ENCODE measurements around the gene DHRS7B.
"Not testable (repeated sequence)": the region's sequence is repeated elsewhere in the genome, so short reads cannot be mapped to it uniquely, and the experiment has no call there.

DHRS7B gene

GRCh38 chr17:21096874-21097273 lies 29.9 kb upstream of the DHRS7B start:
- DNase-seq (ENCODE audit: extremely low read depth, low read depth): no peak
- H3K4me3 ChIP-seq (replicated peaks; ENCODE audit: low read depth, low read length): no peak overlapping the region
- no peak for TF ChIP-seq CTCF (IDR thresholded peaks at IDR 0.05; ENCODE audit: low read depth, low read length, missing control alignments)

- TF ChIP-seq CTCF (IDR thresholded peaks at IDR 0.05; ENCODE audit: low read depth, low read length, missing control alignments): no peak
- peak; percentile 55 for DNase-seq (ENCODE audit: extremely low read depth, low read depth)
- H3K4me3 ChIP-seq (replicated peaks; ENCODE audit: low read depth, low read length): peak overlapping the region; percentile 56
These were observed 27.7 kb upstream of the DHRS7B start for GRCh38 chr17:21098934-21099689.

DNA sequence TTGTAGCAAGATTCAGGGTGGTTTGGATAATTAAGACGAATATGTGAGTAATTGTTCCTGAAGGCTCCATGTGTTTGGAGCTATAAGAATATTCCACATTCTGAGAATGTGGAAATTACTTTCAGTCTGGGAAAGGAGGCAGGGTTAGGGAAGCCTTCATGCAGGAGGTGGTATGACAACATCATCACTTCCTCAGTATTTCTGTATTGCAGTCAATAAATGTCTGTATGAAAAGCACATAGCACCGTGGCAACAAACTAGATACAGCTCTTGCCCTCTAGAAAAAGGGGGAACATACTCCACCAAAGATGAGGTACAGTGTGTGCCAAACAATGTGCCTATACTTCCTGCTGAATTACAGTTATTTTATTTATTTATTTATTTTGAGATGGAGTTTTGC lies 26.1 kb upstream of the DHRS7B start:
- H3K4me3 ChIP-seq (replicated peaks; ENCODE audit: low read depth, low read length): no peak overlapping the region
- TF ChIP-seq CTCF (IDR thresholded peaks at IDR 0.05; ENCODE audit: low read depth, low read length, missing control alignments): no peak
- DNase-seq (ENCODE audit: extremely low read depth, low read depth): no peak

GRCh38 chr17:21104608-21105007 lies 22.2 kb upstream of the DHRS7B start:
- DNase-seq (ENCODE audit: extremely low read depth, low read depth): no peak
- TF ChIP-seq CTCF (IDR thresholded peaks at IDR 0.05; ENCODE audit: low read depth, low read length, missing control alignments): no peak
- no peak overlapping the region for H3K4me3 ChIP-seq (replicated peaks; ENCODE audit: low read depth, low read length)

- no peak for DNase-seq (ENCODE audit: extremely low read depth, low read depth)
- no peak overlapping the region for H3K4me3 ChIP-seq (replicated peaks; ENCODE audit: low read depth, low read length)
- no peak for TF ChIP-seq CTCF (IDR thresholded peaks at IDR 0.05; ENCODE audit: low read depth, low read length, missing control alignments)
These were observed 21.5 kb upstream of the DHRS7B start for GRCh38 chr17:21105064-21105894.

GRCh38 chr17:21106316-21106715 lies 20.4 kb upstream of the DHRS7B start:
- no peak for DNase-seq (ENCODE audit: extremely low read depth, low read depth)
- no peak overlapping the region for H3K4me3 ChIP-seq (replicated peaks; ENCODE audit: low read depth, low read length)
- TF ChIP-seq CTCF (IDR thresholded peaks at IDR 0.05; ENCODE audit: low read depth, low read length, missing control alignments): no peak

DNA sequence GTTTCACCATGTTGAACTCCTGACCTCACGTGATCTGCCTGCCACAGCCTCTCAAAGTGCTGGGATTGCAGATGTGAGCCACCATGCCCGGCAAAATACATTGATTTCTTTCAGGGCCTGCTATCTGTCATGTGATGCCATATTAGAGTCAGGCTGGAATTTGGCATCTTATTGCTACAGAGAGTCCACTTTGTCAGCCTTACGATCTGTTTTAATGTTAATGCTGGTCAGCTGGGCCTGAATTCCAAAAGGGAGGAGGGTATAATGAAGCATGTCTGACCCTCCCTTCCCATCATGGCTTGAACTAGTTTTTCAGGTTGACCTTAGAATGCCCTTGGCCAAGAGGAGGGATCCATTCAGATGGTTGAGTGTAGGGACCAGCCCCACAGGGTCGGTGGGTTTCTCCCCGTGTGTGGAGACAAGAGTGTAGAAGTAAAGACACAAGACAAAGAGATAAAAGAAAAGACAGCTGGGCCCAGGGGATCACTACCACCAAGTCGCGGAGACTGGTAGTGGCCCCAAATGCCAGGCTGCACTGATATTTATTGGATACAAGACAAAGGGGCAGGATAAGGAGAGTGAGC lies 19.6 kb upstream of the DHRS7B start:
- DNase-seq (ENCODE audit: extremely low read depth, low read depth); H3K4me3 ChIP-seq (replicated peaks; ENCODE audit: low read depth, low read length): not testable (repeated sequence)
